ENCODE results near the gene MYL11. TPM values are rescaled to one million over a fixed set of nuclear protein-coding genes. Genes with fewer than 3 reads are reported as not detected.
"Not testable (repeated sequence)": the region's sequence is repeated elsewhere in the genome, so short reads cannot be mapped to it uniquely, and the experiment has no call there.

Gene MYL11
- total RNA-seq, 6 experiments from 2014 or later, result 0.77 to 1.2 (median 0.82) TPM; not detected in 3

DNA sequence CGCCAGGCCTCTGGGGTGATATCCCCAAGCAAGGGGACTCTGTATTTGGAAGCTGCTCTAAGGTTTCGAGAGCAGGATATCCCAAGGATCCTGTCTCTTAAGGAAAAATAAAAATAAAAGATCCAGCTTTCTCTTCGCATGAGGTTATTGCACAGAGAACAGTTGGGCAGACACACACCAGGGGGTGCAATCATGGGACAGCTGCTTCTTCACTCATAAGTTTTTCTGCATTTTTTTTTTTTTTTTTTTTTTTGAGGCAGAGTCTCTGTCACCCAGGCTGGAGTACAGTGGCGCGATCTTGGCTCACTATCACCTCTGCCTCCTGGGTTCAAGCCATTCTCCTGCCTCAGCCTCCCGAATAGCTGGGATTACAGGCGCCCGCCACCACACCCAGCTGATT, 32.6 kb upstream of the MYL11 start:
- peak; percentile 49; the same call in 1 of the 2 replicates for TF ChIP-seq CTCF (IDR thresholded peaks at IDR 0.05)
- not testable (repeated sequence) for H3K27me3 Mint-ChIP-seq (ENCODE audit: insufficient read depth); H3K4me1 Mint-ChIP-seq (ENCODE audit: low read depth); DNase-seq; H3K9me3 Mint-ChIP-seq; H3K4me3 Mint-ChIP-seq; H3K27ac Mint-ChIP-seq; H3K36me3 Mint-ChIP-seq (ENCODE audit: low read depth)

DNA sequence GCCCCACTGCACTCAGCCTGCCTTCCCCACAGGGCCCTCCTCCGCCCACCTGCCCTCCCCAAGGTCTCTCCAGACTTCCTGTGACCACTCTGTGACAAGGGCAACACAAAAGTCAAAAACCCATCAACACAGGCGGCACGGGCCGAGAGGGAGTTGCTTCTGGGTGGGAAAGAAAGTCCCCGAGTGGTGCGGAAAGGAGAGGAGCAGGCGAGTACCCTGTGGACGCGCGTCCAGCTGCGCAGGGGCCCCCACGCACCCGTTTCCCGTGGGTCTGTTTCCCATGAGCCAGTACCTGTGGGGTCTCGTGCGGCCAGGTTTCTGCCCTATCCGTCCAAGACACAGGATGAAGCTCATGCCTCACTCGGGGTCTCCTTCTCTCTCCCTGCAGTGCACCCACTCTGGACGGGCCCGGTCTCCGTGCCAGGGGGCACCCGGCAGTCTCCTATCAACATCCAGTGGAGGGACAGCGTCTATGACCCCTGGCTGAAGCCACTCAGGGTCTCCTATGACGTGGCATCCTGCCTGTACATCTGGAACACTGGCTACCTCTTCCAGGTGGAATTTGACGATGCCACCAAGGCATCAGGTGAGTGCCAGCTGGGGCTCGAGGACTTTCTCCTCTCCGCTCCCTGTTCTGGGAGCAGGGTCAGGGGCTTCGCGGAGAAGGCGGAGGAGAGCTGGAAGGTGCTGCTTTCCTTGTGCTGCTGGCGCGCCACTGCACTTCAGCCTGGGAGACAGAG, 31.7 kb upstream of the MYL11 start:
- Mint-ChIP-seq H3K4me3 (no peak overlapping the region), H3K9me3 (no peaks in the 10 kb centered on the region), H3K27me3 (ENCODE audit: insufficient read depth) (peaks cover 2% of the 10 kb centered on the region; the same call in 1 of the 2 replicates), H3K4me1 (ENCODE audit: low read depth) (no peaks in the 10 kb centered on the region), H3K27ac (no peak overlapping the region), H3K36me3 (ENCODE audit: low read depth) (no peaks in the 10 kb centered on the region)
- no peak for DNase-seq
- no peak for TF ChIP-seq CTCF (IDR thresholded peaks at IDR 0.05)

DNA sequence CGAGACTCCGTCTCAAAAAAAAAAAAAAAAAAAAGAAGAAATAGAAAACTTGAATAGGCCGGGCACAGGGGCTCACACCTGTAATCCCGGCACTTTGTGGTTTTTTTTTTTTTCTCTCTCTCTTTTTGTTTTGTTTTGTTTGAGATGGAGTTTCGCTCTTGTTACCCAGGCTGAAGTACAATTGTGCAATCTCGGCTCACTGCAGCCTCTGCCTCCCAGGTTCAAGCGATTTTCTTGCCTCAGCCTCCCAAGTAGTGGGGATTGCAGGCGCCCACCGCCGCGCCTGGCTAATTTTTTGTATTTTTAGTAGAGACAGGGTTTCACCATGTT, 31.1 kb upstream of the MYL11 start:
- H3K27me3 Mint-ChIP-seq (ENCODE audit: insufficient read depth); H3K4me1 Mint-ChIP-seq (ENCODE audit: low read depth); DNase-seq; H3K9me3 Mint-ChIP-seq; H3K27ac Mint-ChIP-seq; H3K36me3 Mint-ChIP-seq (ENCODE audit: low read depth); H3K4me3 Mint-ChIP-seq: not testable (repeated sequence)

DNA sequence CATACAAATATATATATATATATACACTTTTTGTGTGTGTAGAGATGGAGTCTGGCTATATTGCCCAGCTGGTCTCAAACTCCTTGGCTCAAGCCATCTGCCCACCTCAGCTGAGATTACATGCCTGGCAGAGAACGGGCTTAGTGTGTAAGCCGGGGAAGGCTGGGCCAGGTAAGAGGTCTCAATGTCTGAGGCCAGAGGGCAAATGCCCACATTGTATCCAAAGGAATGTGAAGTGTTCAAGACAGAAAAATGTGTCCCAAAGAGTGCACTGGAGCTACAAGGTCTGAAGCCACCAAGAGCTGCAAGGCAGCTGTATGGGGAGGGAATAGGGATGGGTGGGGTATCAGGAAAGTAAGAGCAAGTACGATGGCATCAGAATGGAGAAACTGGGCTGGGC, 28.3 kb upstream of the MYL11 start:
- no peak for DNase-seq
- Mint-ChIP-seq H3K4me3 (no peak overlapping the region), H3K4me1 (ENCODE audit: low read depth) (no peaks in the 10 kb centered on the region), H3K9me3 (no peaks in the 10 kb centered on the region), H3K27me3 (ENCODE audit: insufficient read depth) (peaks cover 4% of the 10 kb centered on the region; the same call in 1 of the 2 replicates), H3K27ac (no peak overlapping the region), H3K36me3 (ENCODE audit: low read depth) (peaks cover 9% of the 10 kb centered on the region)
- TF ChIP-seq CTCF (IDR thresholded peaks at IDR 0.05), result no peak

- H3K9me3 Mint-ChIP-seq, result no peaks in the 10 kb centered on the region
- no peak overlapping the region for H3K27ac Mint-ChIP-seq
- H3K36me3 Mint-ChIP-seq (ENCODE audit: low read depth), result peaks cover 14% of the 10 kb centered on the region
Measured at GRCh38 chr16:30348113-30348512, 26.5 kb upstream of the MYL11 start.

More at GRCh38 chr16:30348113-30348512, 26.5 kb upstream of the MYL11 start:
- peaks cover 16% of the 10 kb centered on the region for H3K4me1 Mint-ChIP-seq (ENCODE audit: low read depth)
- no peak for TF ChIP-seq CTCF (IDR thresholded peaks at IDR 0.05)
- no peak for DNase-seq
- no peak overlapping the region for H3K4me3 Mint-ChIP-seq
- peaks cover 9% of the 10 kb centered on the region for H3K27me3 Mint-ChIP-seq (ENCODE audit: insufficient read depth)

Measured in HFFc6 (cell line).